Endothelial cell of umbilical vein (primary cell): Measurements from ENCODE around the gene RIMS4. TPM values are rescaled to one million over a fixed set of nuclear protein-coding genes. Genes with fewer than 3 reads are reported as not detected.

Source experiments
- BruUV-seq: library from RNA; stranded (reverse); fragments of 400-500 nt; replicated peaks from 2 replicates; lab custom pipeline; 2021; lab: Mats Ljungman, UMichigan
- CTCF ChIA-PET: fragments of 300-600, 350-600 bp; sonication (Branson Sonifier 250); formaldehyde crosslinking; loops from one replicate; lab custom pipeline; 2021; ENCODE audit warnings: antibody characterized with exemption, inconsistent platforms; lab: Charles Lee
- POLR2A ChIA-PET: fragments of 300-600, 350-600 bp; sonication (Branson Sonifier 250); formaldehyde crosslinking; loops from one replicate; lab custom pipeline; 2021; ENCODE audit warnings: antibody characterized with exemption, inconsistent platforms; lab: Charles Lee
- DNase-seq: peaks from one replicate; pipeline ENCODE4 v3.0.0-alpha.2; 2011; ENCODE audit warnings: low read depth, low spot score
- FAIRE-seq: peaks from 2 replicates; lab custom pipeline; 2011; peaks lifted over from hg19 to GRCh38; lab: Jason Lieb, UNC
- H2AFZ ChIP-seq: 2 replicates; pipeline ENCODE4 v1.6.0; 2012; ENCODE audit warnings: low read depth, low read length, control low read depth, inconsistent platforms
- H3K27ac ChIP-seq: 2 replicates; pipeline ENCODE4 v1.5.1; 2011; ENCODE audit warnings: low read depth, mild to moderate bottlenecking, control low read depth, low read length, moderate library complexity; ENCODE audit not compliant: insufficient read depth
- H3K27me3 ChIP-seq, 2 experiments: 2 replicates each; pipeline versions ENCODE4 v1.6.0 to v1.6.1; 2011; ENCODE audit warnings: low read length in 2 of 2, mixed read lengths in 1 of 2; ENCODE audit not compliant: control insufficient read depth in 2 of 2, insufficient read depth in 2 of 2
- H3K36me3 ChIP-seq, 2 experiments: 2 replicates in 1 of 2; 3 replicates in 1 of 2; pipeline ENCODE4 v1.5.1; 2011; ENCODE audit warnings: low read length in 2 of 2, mild to moderate bottlenecking in 1 of 2, moderate library complexity in 1 of 2; ENCODE audit not compliant: control insufficient read depth in 2 of 2, insufficient read depth in 2 of 2; ENCODE audit errors: extremely low read depth in 1 of 2
- H3K4me1 ChIP-seq: 3 replicates; pipeline ENCODE4 v1.5.1; 2011; ENCODE audit warnings: mild to moderate bottlenecking, low read length; ENCODE audit not compliant: control insufficient read depth, insufficient read depth; ENCODE audit errors: extremely low read depth
- H3K4me2 ChIP-seq: 2 replicates; pipeline ENCODE4 v1.6.1; 2011; ENCODE audit warnings: low read length, control low read depth, mixed read lengths; ENCODE audit not compliant: insufficient read depth
- H3K4me3 ChIP-seq, 3 experiments: fragments of 200-600 bp in 1 of 3; sonication (generic), shearing (Covaris generic) in 1 of 3; replicated peaks in 1 of 3; 2 replicates each; pipeline ENCODE4 v1.5.1; 2011 to 2016; ENCODE audit warnings: control low read depth in 3 of 3, low read length in 3 of 3, mild to moderate bottlenecking in 2 of 3, inconsistent platforms in 1 of 3, low read depth in 1 of 3, moderate library complexity in 1 of 3; ENCODE audit not compliant: insufficient read depth in 1 of 3
- H3K79me2 ChIP-seq: 2 replicates; pipeline ENCODE4 v1.6.0; 2012; ENCODE audit warnings: low read length, inconsistent platforms; ENCODE audit not compliant: control insufficient read depth, insufficient read depth
- H3K9ac ChIP-seq: replicated peaks from 2 replicates; pipeline ENCODE3; 2011; ENCODE audit warnings: low read length, control low read depth; ENCODE audit not compliant: insufficient read depth; ENCODE audit errors: extremely low read depth
- H3K9me1 ChIP-seq: replicated peaks from 3 replicates; pipeline ENCODE4 v1.6.0; 2011; ENCODE audit warnings: mild to moderate bottlenecking, low read length; ENCODE audit not compliant: control insufficient read depth, insufficient read depth; ENCODE audit errors: extremely low read depth
- H3K9me3 ChIP-seq: replicated peaks from 2 replicates; pipeline ENCODE4 v1.5.1; 2012; ENCODE audit warnings: low read length, inconsistent platforms; ENCODE audit not compliant: control insufficient read depth, insufficient read depth
- H4K20me1 ChIP-seq: replicated peaks from 2 replicates; pipeline ENCODE3; 2011; ENCODE audit warnings: mild to moderate bottlenecking, low read length; ENCODE audit not compliant: control insufficient read depth, insufficient read depth; ENCODE audit errors: extremely low read depth
- EZH2 ChIP-seq: IDR thresholded peaks from 2 replicates; pipeline ENCODE4 v1.6.1; 2012; ENCODE audit warnings: borderline replicate concordance, low read depth, mild to moderate bottlenecking, moderate library complexity, low read length, inconsistent platforms; ENCODE audit not compliant: severe bottlenecking
- FOS ChIP-seq: IDR thresholded peaks from 2 replicates; pipeline ENCODE4 v1.6.1; 2011; ENCODE audit warnings: mild to moderate bottlenecking, low read length, moderate library complexity, borderline replicate concordance; ENCODE audit not compliant: insufficient read depth
- GATA2 ChIP-seq: IDR thresholded peaks from 2 replicates; pipeline ENCODE4 v1.7.0; 2011; ENCODE audit warnings: low read depth, mild to moderate bottlenecking, moderate library complexity, mixed read lengths, low read length; ENCODE audit not compliant: insufficient read length, insufficient read depth
- JUN ChIP-seq: IDR thresholded peaks from 2 replicates; pipeline ENCODE4 v1.6.1; 2011; ENCODE audit warnings: borderline replicate concordance, low read depth; ENCODE audit not compliant: insufficient read length, insufficient read depth
- MYC ChIP-seq: IDR thresholded peaks from one replicate; pipeline ENCODE4 v1.6.1; 2011; ENCODE audit warnings: mild to moderate bottlenecking, low read depth, low read length
- POLR2A ChIP-seq: IDR thresholded peaks from 2 replicates; pipeline ENCODE4 v1.6.1; 2012; ENCODE audit warnings: low read depth, mild to moderate bottlenecking, control low read depth, low read length
- POLR2AphosphoS5 ChIP-seq: IDR thresholded peaks from 2 replicates; pipeline ENCODE4 v1.6.1; 2012; ENCODE audit warnings: low read depth, mild to moderate bottlenecking, control low read depth, low read length, moderate library complexity; ENCODE audit not compliant: insufficient read depth
- dilution Hi-C: fragments of 300-500 bp; cut with MboI; formaldehyde crosslinking; loops from one replicate; pipeline ENCODE4 v1.15.0; 2019; ENCODE audit warnings: low sequenced_read_pairs; ENCODE audit not compliant: extremely low pct_ligation_motif_present
- intact Hi-C: fragments of 100-400 bp; cut with micrococcal nuclease; formaldehyde crosslinking; loops from one replicate; pipeline ENCODE4 v1.10.0; 2022
- polyA plus RNA-seq, 4 experiments: library from polyadenylated mRNA; depleted of rRNA in 3 of 4; stranded (reverse) in 3 of 4; unstranded in 1 of 4; fragments of >200 nt; gene quantifications; 2 replicates each; pipeline versions ENCODE4 v1.2.1 to v1.2.3, GENCODE V29; 2011 to 2012; ENCODE audit warnings: missing spikeins in 1 of 4
- total RNA-seq: library from RNA; stranded (reverse); gene quantifications from 2 replicates; pipeline ENCODE4 v1.2.3, GENCODE V29; 2021
- TF ChIP-seq, protein P1 (sequence below): IDR thresholded peaks from 2 replicates; pipeline ENCODE4 v1.6.1; 2011; ENCODE audit not compliant: insufficient read depth, insufficient read length
- TF ChIP-seq, protein P2 (sequence below), 2 donors: IDR thresholded peaks; 1 replicate in 1 of 2; 2 replicates in 1 of 2; pipeline ENCODE4 v1.5.1; 2011; ENCODE audit warnings: low read length in 2 of 2, mild to moderate bottlenecking in 2 of 2, moderate library complexity in 2 of 2, control low read depth in 1 of 2, inconsistent platforms in 1 of 2, low read depth in 1 of 2; ENCODE audit not compliant: insufficient read depth in 1 of 2; ENCODE audit errors: extremely low read depth in 1 of 2

Gene RIMS4
- total and polyA plus RNA-seq, 2 donors (not counting 3 experiments of a cell fraction or from before 2014, with no cell fraction given), result not detected

DNA sequence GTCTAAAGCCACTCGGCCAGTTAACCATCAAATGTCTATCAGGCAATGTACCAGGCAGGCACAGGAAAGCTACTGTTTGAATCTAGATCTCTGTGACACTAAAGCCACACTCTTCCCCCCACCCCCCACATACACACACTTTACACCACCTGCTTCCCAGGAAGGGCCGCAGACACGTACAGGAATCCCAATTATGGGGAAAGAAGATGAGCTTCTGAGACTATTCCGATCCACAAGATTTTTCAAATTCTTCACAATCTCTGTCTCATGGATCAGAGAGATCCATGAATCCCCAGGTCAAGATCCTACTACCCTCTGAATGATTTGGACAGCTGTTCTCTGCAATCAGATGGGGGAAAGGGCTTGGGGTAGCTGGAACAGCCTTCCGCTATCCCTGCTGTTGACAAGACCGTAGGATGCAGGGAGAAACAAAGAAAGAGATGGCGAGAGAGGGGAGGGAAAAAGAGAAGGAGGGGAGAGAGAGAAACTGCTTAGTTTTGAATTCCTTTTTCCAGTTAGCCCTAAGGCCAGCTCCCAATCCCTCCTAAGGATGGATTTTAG is 25.4 kb upstream of the RIMS4 start:
- Histone ChIP-seq H3K4me1 (no peaks in the 10 kb centered on the region), H3K4me3 (no peak overlapping the region), H3K4me2 (no peak overlapping the region), H3K9ac (no peak overlapping the region), H3K36me3 (no peaks in the 10 kb centered on the region), H3K27ac (no peak overlapping the region), H4K20me1 (no peaks in the 10 kb centered on the region), H3K9me3 (no peaks in the 10 kb centered on the region), H3K79me2 (no peaks in the 10 kb centered on the region), H2AFZ (no peak overlapping the region), H3K27me3 (peaks cover 4 to 5% of the 10 kb centered on the region in 2 experiments), H3K9me1 (no peaks in the 10 kb centered on the region)
- dilution Hi-C loops, result loop anchor here (5.0 kb wide), 1 partner anchor 78 kb away; no protein-coding TSS in a partner anchor
- no TSS peak for BruUV-seq
- ChIA-PET POLR2A (no interaction called here), CTCF (interaction anchor here (0.6 kb wide), 1 partner anchor 150 kb away, joined by 7 read pairs; no protein-coding TSS in a partner anchor)
- intact Hi-C loops, result no loop called here
- TF ChIP-seq, protein P1, sequence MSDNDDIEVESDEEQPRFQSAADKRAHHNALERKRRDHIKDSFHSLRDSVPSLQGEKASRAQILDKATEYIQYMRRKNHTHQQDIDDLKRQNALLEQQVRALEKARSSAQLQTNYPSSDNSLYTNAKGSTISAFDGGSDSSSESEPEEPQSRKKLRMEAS, result no peak
- TF ChIP-seq POLR2AphosphoS5, result no peak
- TF ChIP-seq GATA2, result no peak
- no peak for TF ChIP-seq POLR2A
- TF ChIP-seq JUN, result no peak
- no peak for TF ChIP-seq MYC
- no peak for TF ChIP-seq EZH2
- TF ChIP-seq FOS, result no peak
- TF ChIP-seq, protein P2, sequence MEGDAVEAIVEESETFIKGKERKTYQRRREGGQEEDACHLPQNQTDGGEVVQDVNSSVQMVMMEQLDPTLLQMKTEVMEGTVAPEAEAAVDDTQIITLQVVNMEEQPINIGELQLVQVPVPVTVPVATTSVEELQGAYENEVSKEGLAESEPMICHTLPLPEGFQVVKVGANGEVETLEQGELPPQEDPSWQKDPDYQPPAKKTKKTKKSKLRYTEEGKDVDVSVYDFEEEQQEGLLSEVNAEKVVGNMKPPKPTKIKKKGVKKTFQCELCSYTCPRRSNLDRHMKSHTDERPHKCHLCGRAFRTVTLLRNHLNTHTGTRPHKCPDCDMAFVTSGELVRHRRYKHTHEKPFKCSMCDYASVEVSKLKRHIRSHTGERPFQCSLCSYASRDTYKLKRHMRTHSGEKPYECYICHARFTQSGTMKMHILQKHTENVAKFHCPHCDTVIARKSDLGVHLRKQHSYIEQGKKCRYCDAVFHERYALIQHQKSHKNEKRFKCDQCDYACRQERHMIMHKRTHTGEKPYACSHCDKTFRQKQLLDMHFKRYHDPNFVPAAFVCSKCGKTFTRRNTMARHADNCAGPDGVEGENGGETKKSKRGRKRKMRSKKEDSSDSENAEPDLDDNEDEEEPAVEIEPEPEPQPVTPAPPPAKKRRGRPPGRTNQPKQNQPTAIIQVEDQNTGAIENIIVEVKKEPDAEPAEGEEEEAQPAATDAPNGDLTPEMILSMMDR (IDR thresholded peaks at IDR 0.05; ENCODE audit: extremely low read depth in 1 of 2, insufficient read depth in 1 of 2, low read depth in 1 of 2, low read length in 2 of 2), result no peak
- no peak for DNase-seq
- FAIRE-seq, result no peak
